Loucy (cell line): ENCODE measurements around the gene LPP.

Experiments used
- H2AFZ ChIP-seq: fragments of 200-600 bp; sonication (generic); 2 replicates; pipeline ENCODE4 v1.6.0; 2016; ENCODE audit warnings: antibody characterized with exemption, mild to moderate bottlenecking, low read length, moderate library complexity
- H3F3A ChIP-seq: fragments of 200-600 bp; 2 replicates; pipeline ENCODE4 v1.6.0; 2016; ENCODE audit warnings: antibody characterized with exemption, low read depth, mild to moderate bottlenecking
- H3K27me3 ChIP-seq: fragments of 200-600 bp; sonication (generic); 2 replicates; pipeline ENCODE4 v1.6.1; 2014; ENCODE audit warnings: low read length, mild to moderate bottlenecking; ENCODE audit not compliant: insufficient read depth, poor library complexity, severe bottlenecking
- H3K36me3 ChIP-seq: fragments of 200-600 bp; sonication (generic); 2 replicates; pipeline ENCODE4 v1.6.1; 2016; ENCODE audit warnings: low read length; ENCODE audit not compliant: insufficient read depth
- H3K4me1 ChIP-seq: fragments of 200-600 bp; sonication (generic); 2 replicates; pipeline ENCODE4 v1.5.1; 2014; ENCODE audit warnings: low read length, mild to moderate bottlenecking; ENCODE audit not compliant: insufficient read depth, poor library complexity, severe bottlenecking
- H3K4me2 ChIP-seq: fragments of 200-600 bp; sonication (generic); 2 replicates; pipeline ENCODE4 v1.6.0; 2014; ENCODE audit warnings: antibody characterized with exemption, low read length, low read depth, mild to moderate bottlenecking; ENCODE audit not compliant: poor library complexity, severe bottlenecking
- H3K4me3 ChIP-seq: fragments of 200-600 bp; sonication (generic); 2 replicates; pipeline ENCODE4 v1.5.1; 2014; ENCODE audit warnings: low read length, mild to moderate bottlenecking, mixed read lengths; ENCODE audit not compliant: poor library complexity, severe bottlenecking
- H3K79me2 ChIP-seq: fragments of 200-600 bp; sonication (generic); 2 replicates; pipeline ENCODE4 v1.6.1; 2014; ENCODE audit warnings: low read length; ENCODE audit not compliant: insufficient read depth
- H3K9ac ChIP-seq: fragments of 200-600 bp; sonication (generic); 2 replicates; pipeline ENCODE4 v1.6.0; 2014; ENCODE audit warnings: mild to moderate bottlenecking, low read depth, low read length, moderate library complexity; ENCODE audit not compliant: poor library complexity, severe bottlenecking
- H3K9me2 ChIP-seq: fragments of 200-600 bp; sonication (generic); replicated peaks from 2 replicates; pipeline ENCODE4 v1.6.1; 2016; ENCODE audit warnings: low read depth, low read length, mixed read lengths
- H3K9me3 ChIP-seq: fragments of 200-600 bp; sonication (generic); 2 replicates; pipeline ENCODE4 v1.6.1; 2014; ENCODE audit warnings: mild to moderate bottlenecking, antibody characterized with exemption, low read length, low read depth; ENCODE audit not compliant: insufficient read depth
- H4K20me1 ChIP-seq: fragments of 200-600 bp; sonication (generic); 2 replicates; pipeline ENCODE4 v1.6.0; 2014; ENCODE audit warnings: antibody characterized with exemption, low read length, mild to moderate bottlenecking; ENCODE audit not compliant: insufficient read depth, poor library complexity, severe bottlenecking
- EZH2phosphoT487 ChIP-seq: fragments of 200-600 bp; IDR thresholded peaks from 2 replicates; pipeline ENCODE4 v1.6.1; 2018; ENCODE audit warnings: antibody characterized with exemption, mild to moderate bottlenecking, moderate library complexity, borderline replicate concordance
- TF ChIP-seq, protein P1 (sequence below): fragments of 200-600 bp; sonication (generic); conservative IDR thresholded peaks from 2 replicates; pipeline ENCODE4 v1.5.1; 2014; ENCODE audit warnings: mild to moderate bottlenecking, antibody characterized with exemption, low read length

LPP gene

DNA sequence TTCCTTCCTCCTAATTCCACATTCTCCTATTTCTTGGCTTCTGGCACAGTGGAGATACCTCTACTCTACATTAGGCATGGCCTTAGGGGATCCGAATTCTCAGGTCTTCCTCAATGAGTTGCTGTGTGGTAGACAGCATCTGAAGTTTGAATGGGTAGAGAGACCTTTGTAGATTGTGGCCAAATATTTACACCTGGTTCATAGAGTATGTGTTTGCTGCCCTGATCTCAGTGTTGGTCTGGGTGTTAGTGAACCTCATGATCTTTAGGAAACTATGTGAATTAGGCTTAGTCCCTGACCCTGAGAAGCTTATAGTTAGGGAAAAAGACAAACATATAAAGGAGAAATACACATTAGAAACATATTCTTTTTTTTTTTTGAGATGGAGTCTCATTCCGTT is 75.8 kb downstream of the LPP start:
- Histone ChIP-seq H3K9me3 (no peaks in the 10 kb centered on the region), H3K4me1 (peaks cover 22% of the 10 kb centered on the region), H3K36me3 (no peaks in the 10 kb centered on the region), H2AFZ (no peak overlapping the region), H3K9me2 (no peaks in the 10 kb centered on the region), H4K20me1 (no peaks in the 10 kb centered on the region), H3K79me2 (peaks cover 6% of the 10 kb centered on the region; the same call in 1 of the 2 replicates), H3K4me2 (peak overlapping the region; percentile 81), H3F3A (peaks cover 8% of the 10 kb centered on the region; the same call in 1 of the 2 replicates), H3K27me3 (no peaks in the 10 kb centered on the region), H3K9ac (peak overlapping the region; percentile 50), H3K4me3 (peak overlapping the region; percentile 63)
- TF ChIP-seq EZH2phosphoT487, result no peak
- TF ChIP-seq, protein P1, sequence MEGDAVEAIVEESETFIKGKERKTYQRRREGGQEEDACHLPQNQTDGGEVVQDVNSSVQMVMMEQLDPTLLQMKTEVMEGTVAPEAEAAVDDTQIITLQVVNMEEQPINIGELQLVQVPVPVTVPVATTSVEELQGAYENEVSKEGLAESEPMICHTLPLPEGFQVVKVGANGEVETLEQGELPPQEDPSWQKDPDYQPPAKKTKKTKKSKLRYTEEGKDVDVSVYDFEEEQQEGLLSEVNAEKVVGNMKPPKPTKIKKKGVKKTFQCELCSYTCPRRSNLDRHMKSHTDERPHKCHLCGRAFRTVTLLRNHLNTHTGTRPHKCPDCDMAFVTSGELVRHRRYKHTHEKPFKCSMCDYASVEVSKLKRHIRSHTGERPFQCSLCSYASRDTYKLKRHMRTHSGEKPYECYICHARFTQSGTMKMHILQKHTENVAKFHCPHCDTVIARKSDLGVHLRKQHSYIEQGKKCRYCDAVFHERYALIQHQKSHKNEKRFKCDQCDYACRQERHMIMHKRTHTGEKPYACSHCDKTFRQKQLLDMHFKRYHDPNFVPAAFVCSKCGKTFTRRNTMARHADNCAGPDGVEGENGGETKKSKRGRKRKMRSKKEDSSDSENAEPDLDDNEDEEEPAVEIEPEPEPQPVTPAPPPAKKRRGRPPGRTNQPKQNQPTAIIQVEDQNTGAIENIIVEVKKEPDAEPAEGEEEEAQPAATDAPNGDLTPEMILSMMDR, result no peak

DNA sequence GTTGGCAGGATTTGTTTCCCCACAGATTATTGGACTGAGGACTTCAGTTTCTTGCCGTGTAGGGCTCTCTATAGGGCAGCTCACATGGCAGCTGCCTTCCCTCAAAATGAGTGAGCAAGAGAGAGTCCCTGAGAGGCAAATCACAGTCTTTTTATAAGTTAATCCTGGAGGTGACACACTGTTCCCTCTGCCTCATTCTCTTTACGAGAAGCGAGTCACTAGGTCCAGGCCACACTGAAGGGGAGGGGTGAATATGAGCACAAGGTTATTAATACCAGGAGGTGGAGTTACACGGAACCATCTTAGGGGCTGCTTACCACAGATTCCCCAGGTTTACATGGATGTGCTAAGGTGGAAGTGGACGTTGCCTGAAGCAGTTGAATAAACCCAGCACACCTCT is 77.0 kb downstream of the LPP start:
- Histone ChIP-seq H3K9ac (no peak overlapping the region), H3K4me3 (no peak overlapping the region), H3F3A (peaks cover 8% of the 10 kb centered on the region; the same call in 1 of the 2 replicates), H3K79me2 (peaks cover 6% of the 10 kb centered on the region; the same call in 1 of the 2 replicates), H3K4me2 (no peak overlapping the region), H3K36me3 (no peaks in the 10 kb centered on the region), H4K20me1 (no peaks in the 10 kb centered on the region), H3K9me3 (no peaks in the 10 kb centered on the region), H3K27me3 (no peaks in the 10 kb centered on the region), H3K9me2 (no peaks in the 10 kb centered on the region), H2AFZ (no peak overlapping the region), H3K4me1 (peaks cover 22% of the 10 kb centered on the region)
- TF ChIP-seq EZH2phosphoT487, result no peak
- TF ChIP-seq, protein P1, result no peak

DNA sequence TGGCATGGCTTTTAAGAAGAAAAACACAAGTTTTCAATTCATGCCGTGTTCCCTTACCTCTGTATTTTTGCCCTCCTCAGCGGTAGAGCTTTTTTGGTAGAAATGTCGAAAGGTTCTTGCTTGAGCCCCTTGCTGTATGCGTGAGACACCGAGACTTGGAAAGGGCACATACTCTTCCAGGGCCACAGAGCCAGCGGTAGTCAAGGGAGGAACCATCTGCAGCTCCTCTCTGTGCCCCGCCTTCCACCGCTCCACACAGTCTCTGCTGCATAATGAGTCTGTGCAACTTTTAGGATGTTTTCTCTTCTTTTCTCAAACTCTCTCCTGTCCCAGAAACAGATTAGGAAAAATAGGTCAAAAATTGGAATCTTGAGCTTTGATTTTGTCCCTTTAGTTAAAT is 77.5 kb downstream of the LPP start:
- Histone ChIP-seq H3K4me3 (no peak overlapping the region), H3K4me2 (no peak overlapping the region), H3F3A (peaks cover 8% of the 10 kb centered on the region; the same call in 1 of the 2 replicates), H3K36me3 (no peaks in the 10 kb centered on the region), H3K4me1 (peaks cover 22% of the 10 kb centered on the region), H2AFZ (no peak overlapping the region), H3K79me2 (peaks cover 3% of the 10 kb centered on the region; the same call in 1 of the 2 replicates), H3K9ac (no peak overlapping the region), H3K9me3 (no peaks in the 10 kb centered on the region), H3K27me3 (no peaks in the 10 kb centered on the region), H3K9me2 (no peaks in the 10 kb centered on the region), H4K20me1 (no peaks in the 10 kb centered on the region)
- TF ChIP-seq, protein P1, result no peak
- no peak for TF ChIP-seq EZH2phosphoT487
